Urinary bladder (tissue), 4 donors: ENCODE data around the gene CYP27B1. TPM values are rescaled to one million over a fixed set of nuclear protein-coding genes. Genes with fewer than 3 reads are reported as not detected.

Source experiments
- DNase-seq: peaks from one replicate; pipeline ENCODE4 v3.0.0-alpha.2; 2015; ENCODE audit errors: extremely low spot score
- H3K27ac ChIP-seq: one replicate; pipeline ENCODE4 v1.5.1; 2013; ENCODE audit warnings: low read depth, mild to moderate bottlenecking, moderate library complexity
- H3K36me3 ChIP-seq: one replicate; pipeline ENCODE4 v1.6.1; 2013; ENCODE audit warnings: mild to moderate bottlenecking, moderate library complexity; ENCODE audit not compliant: insufficient read depth
- H3K4me1 ChIP-seq: one replicate; pipeline ENCODE4 v1.6.1; 2013; ENCODE audit warnings: mild to moderate bottlenecking, moderate library complexity; ENCODE audit not compliant: insufficient read depth
- H3K4me3 ChIP-seq: one replicate; pipeline ENCODE4 v1.5.1; 2013; ENCODE audit warnings: low read depth, low read length
- WGBS: extraction: QIAGEN DNeasy Blood & Tissue Kit; methylation state at CpG from one replicate; pipeline ENCODE4 v1.1.7; 2013; 5-methylcytosine and 5-hydroxymethylcytosine counted together
- polyA plus RNA-seq: library from polyadenylated mRNA; stranded (reverse); fragments of 200-250 nt; gene quantifications from one replicate; pipeline ENCODE4 v1.2.3, GENCODE V29; 2013
- total RNA-seq: library from RNA; depleted of rRNA; stranded (reverse); fragments of >200 nt; gene quantifications from one replicate; pipeline ENCODE4 v1.2.3, GENCODE V29; 2014
- donor health status: healthy with polysubstance abuse.
- donor health status: healthy.

Gene CYP27B1
- total and polyA plus RNA-seq, 2 donors = 0.16 to 0.57 TPM

GRCh38 chr12:57756406-57757341 lies 10.2 kb downstream of the CYP27B1 start:
- DNase-seq = no peak
- 52% methylated on average over 22 of the region's 22 CpGs for WGBS
- no peaks in the 10 kb centered on the region for H3K4me1 ChIP-seq
- no peak overlapping the region for H3K4me3 ChIP-seq
- H3K27ac ChIP-seq = no peak overlapping the region
- H3K36me3 ChIP-seq = no peaks in the 10 kb centered on the region

GRCh38 chr12:57755454-57756372 lies 11.2 kb downstream of the CYP27B1 start:
- H3K27ac ChIP-seq = no peak overlapping the region
- H3K4me3 ChIP-seq = peak overlapping the region; percentile 85
- H3K4me1 ChIP-seq = no peaks in the 10 kb centered on the region
- no peak for DNase-seq
- no peaks in the 10 kb centered on the region for H3K36me3 ChIP-seq
- 2% methylated on average over 76 of the region's 76 CpGs for WGBS

- 0% methylated on average over 33 of the region's 34 CpGs for WGBS
- peak overlapping the region; percentile 48 for H3K27ac ChIP-seq
These were observed 11.8 kb downstream of the CYP27B1 start for GRCh38 chr12:57755194-57755453.

GRCh38 chr12:57754411-57755193 lies 12.3 kb downstream of the CYP27B1 start, which contains the start of gene MARCHF9:
Gene MARCHF9 (plus strand): TSS chr12:57755103. CDS start chr12:57755529, 426 bp downstream.
- H3K27ac ChIP-seq = peak within 1 kb of the TSS; percentile 48
- DNase-seq = no peak
- H3K36me3 ChIP-seq = no peaks in the 10 kb centered on the region
- H3K4me3 ChIP-seq = peak within 1 kb of the TSS; percentile 85
- 1% methylated on average over 41 of the region's 41 CpGs for WGBS
- no peaks in the 10 kb centered on the region for H3K4me1 ChIP-seq

More at GRCh38 chr12:57755194-57755453, 11.8 kb downstream of the CYP27B1 start:
- Histone ChIP-seq H3K4me1 (no peaks in the 10 kb centered on the region), H3K4me3 (peak overlapping the region; percentile 85), H3K36me3 (no peaks in the 10 kb centered on the region)
- DNase-seq = no peak

GRCh38 chr12:57753756-57754337 lies 13.0 kb downstream of the CYP27B1 start:
- Histone ChIP-seq H3K4me3 (no peak overlapping the region), H3K27ac (no peak overlapping the region), H3K36me3 (no peaks in the 10 kb centered on the region), H3K4me1 (no peaks in the 10 kb centered on the region)
- DNase-seq = no peak
- WGBS = 16% methylated on average over 1 of the region's 1 CpG

- no peaks in the 10 kb centered on the region for H3K4me1 ChIP-seq
- no peak overlapping the region for H3K27ac ChIP-seq
- H3K36me3 ChIP-seq = no peaks in the 10 kb centered on the region
- H3K4me3 ChIP-seq = no peak overlapping the region
- 3% methylated on average over 5 of the region's 5 CpGs for WGBS
- DNase-seq = no peak
These were observed 14.2 kb downstream of the CYP27B1 start for GRCh38 chr12:57752668-57753000.

GRCh38 chr12:57751788-57752667 lies 14.8 kb downstream of the CYP27B1 start, which contains the start of gene CDK4:
Gene CDK4 (minus strand): TSS chr12:57752310. CDS start chr12:57751717, 593 bp downstream.
- peak within 1 kb of the TSS; percentile 55 for H3K4me3 ChIP-seq
- H3K27ac ChIP-seq = peak within 1 kb of the TSS; percentile 57
- under 1% methylated on average over 58 of the region's 58 CpGs for WGBS
- no peaks in the 10 kb centered on the region for H3K36me3 ChIP-seq
- DNase-seq = peak; percentile 96
- H3K4me1 ChIP-seq = no peaks in the 10 kb centered on the region

GRCh38 chr12:57751432-57751787 lies 15.5 kb downstream of the CYP27B1 start:
- Histone ChIP-seq H3K27ac (no peak overlapping the region), H3K36me3 (no peaks in the 10 kb centered on the region), H3K4me1 (no peaks in the 10 kb centered on the region), H3K4me3 (peak overlapping the region; percentile 55)
- DNase-seq = no peak
- 10% methylated on average over 8 of the region's 8 CpGs for WGBS

- no peak overlapping the region for H3K4me3 ChIP-seq
- WGBS = 88% methylated on average over 15 of the region's 15 CpGs
- H3K36me3 ChIP-seq = no peaks in the 10 kb centered on the region
- no peaks in the 10 kb centered on the region for H3K4me1 ChIP-seq
- no peak overlapping the region for H3K27ac ChIP-seq
- DNase-seq = no peak
These were observed 16.1 kb downstream of the CYP27B1 start for GRCh38 chr12:57750561-57751431.

- Histone ChIP-seq H3K27ac (no peak overlapping the region), H3K36me3 (no peaks in the 10 kb centered on the region), H3K4me3 (no peak overlapping the region), H3K4me1 (no peaks in the 10 kb centered on the region)
- 91% methylated on average over 5 of the region's 5 CpGs for WGBS
- no peak for DNase-seq
These were observed 17.8 kb downstream of the CYP27B1 start for GRCh38 chr12:57749061-57749460.

GRCh38 chr12:57746025-57746424 lies 20.9 kb downstream of the CYP27B1 start:
- DNase-seq = no peak
- H3K36me3 ChIP-seq = no peaks in the 10 kb centered on the region
- H3K4me1 ChIP-seq = no peaks in the 10 kb centered on the region
- WGBS = 88% methylated on average over 3 of the region's 3 CpGs
- H3K4me3 ChIP-seq = no peak overlapping the region
- no peak overlapping the region for H3K27ac ChIP-seq
